Measurements from ENCODE around the gene OR10G2.
"Not testable (repeated sequence)": the region's sequence is repeated elsewhere in the genome, so short reads cannot be mapped to it uniquely, and the experiment has no call there.

OR10G2 gene, protein sequence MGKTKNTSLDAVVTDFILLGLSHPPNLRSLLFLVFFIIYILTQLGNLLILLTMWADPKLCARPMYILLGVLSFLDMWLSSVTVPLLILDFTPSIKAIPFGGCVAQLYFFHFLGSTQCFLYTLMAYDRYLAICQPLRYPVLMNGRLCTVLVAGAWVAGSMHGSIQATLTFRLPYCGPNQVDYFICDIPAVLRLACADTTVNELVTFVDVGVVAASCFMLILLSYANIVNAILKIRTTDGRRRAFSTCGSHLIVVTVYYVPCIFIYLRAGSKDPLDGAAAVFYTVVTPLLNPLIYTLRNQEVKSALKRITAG

GRCh38 chr14:21634840-21635239, at the start of gene OR10G2:
Gene OR10G2 (minus strand): TSS chr14:21634940. CDS start chr14:21634842, 98 bp downstream.
- no peak for DNase-seq (ENCODE audit: low spot score)

- DNase-seq (ENCODE audit: low spot score), result peak; percentile 6
Measured at GRCh38 chr14:21680072-21680471, 45.3 kb upstream of the OR10G2 start.

GRCh38 chr14:21675566-21675965, 40.8 kb upstream of the OR10G2 start:
- no peak for DNase-seq (ENCODE audit: low spot score)

- no peak for DNase-seq (ENCODE audit: low spot score)
Measured at GRCh38 chr14:21673718-21674117, 39.0 kb upstream of the OR10G2 start, which contains the start of gene OR4E1. Gene OR4E1 (minus strand): TSS chr14:21673818. CDS start chr14:21670935, 2,883 bp downstream.

GRCh38 chr14:21672116-21672515, 37.4 kb upstream of the OR10G2 start:
- no peak for DNase-seq (ENCODE audit: low spot score)

DNA sequence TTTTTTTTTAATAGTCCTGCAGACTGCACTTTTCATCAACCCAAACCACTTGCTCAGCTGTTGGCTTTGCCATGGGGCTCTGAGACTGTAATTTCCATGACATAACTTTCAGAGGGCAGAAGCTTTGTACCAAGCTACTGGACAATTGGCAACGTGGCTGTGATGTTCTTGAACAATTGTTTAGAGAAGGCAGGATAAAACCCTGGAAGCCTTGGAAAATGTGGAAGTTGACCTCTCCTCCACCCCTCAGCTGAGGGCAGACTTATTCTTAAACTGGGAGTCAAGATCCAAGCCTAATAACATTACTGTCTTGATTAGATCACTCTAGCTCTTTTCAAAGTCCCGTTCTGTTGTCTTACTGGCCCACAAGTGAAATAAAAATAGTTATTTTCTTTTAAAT, 36.6 kb upstream of the OR10G2 start:
- DNase-seq (ENCODE audit: low spot score), result no peak

DNA sequence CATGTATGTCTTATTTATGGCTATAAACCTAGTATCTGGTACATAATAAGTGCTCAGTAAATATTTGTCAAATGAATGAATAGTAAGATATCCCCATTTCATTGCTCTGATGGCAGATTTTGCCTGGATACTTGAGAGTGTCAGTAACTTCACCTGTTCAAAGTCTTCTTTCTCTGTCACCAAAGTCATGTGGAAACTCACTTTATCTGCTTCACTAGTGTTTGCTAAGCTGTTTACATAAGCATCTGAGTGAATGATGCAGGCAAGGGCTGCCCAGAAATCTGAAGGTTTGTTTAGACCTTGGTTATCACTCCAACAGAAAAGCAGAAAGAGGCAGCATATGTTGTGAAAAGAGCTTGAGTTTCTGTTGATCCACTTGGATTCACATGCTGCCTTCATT, 34.5 kb upstream of the OR10G2 start:
- DNase-seq (ENCODE audit: low spot score), result no peak

DNA sequence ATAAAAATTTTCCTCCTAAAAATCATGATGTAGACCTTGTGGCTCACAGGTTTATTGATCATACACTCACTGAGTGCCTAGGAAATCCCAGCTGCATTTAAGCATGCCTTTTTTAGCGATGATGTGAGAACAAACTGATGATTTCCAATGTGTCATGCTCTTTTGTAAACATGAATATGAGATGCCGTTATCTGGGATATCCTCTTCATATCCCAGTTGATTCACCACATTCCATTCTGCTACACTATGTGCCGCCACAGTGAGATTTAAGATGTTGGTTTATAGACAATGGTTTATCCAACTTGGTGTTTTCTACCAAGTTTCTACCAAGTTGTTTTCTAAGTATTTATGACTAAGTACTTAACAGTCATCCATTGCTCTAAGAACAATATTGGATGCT, 33.6 kb upstream of the OR10G2 start:
- DNase-seq (ENCODE audit: low spot score), result no peak

GRCh38 chr14:21656980-21657379, 22.2 kb upstream of the OR10G2 start:
- DNase-seq (ENCODE audit: low spot score), result no peak

GRCh38 chr14:21654215-21654614, 19.5 kb upstream of the OR10G2 start:
- DNase-seq (ENCODE audit: low spot score), result no peak

DNA sequence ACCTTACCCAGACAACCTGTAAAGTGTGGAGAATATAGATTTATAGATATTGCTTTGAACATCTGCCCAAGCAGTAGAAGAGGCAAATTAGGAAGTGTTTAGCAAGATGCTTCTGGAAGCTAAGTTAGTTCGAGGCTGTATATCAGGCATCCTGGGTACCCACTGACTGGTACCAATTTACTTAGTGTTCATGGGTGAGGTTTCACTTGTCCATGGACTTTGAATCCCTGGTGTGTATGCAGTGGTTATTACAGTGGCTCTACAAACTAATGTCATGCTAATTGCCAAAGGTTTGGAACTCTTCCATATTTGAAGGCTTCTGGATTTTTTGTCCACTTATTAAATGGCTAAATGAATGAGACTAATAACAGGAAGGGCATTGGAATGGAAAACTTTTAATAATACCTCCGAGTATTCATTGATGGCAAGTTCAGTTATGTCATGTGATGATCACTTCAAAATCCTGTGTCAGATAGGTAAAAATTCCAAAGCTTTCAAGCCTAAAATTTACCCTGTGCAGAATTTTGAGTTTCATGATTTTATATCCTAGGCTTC, 18.7 kb upstream of the OR10G2 start, which contains the start of gene OR4E2:
Gene OR4E2, plus strand, starts transcription at position 505 of the 555 bp plus-strand sequence. CDS start 11,248 bp downstream, outside the sequence.
- no peak for DNase-seq (ENCODE audit: low spot score)

- DNase-seq (ENCODE audit: low spot score), result no peak
Measured at GRCh38 chr14:21652209-21652808, 17.6 kb upstream of the OR10G2 start.

- DNase-seq (ENCODE audit: low spot score), result no peak
Measured at GRCh38 chr14:21647380-21647779, 12.6 kb upstream of the OR10G2 start.

- no peak for DNase-seq (ENCODE audit: low spot score)
Measured at GRCh38 chr14:21643407-21643806, 8.7 kb upstream of the OR10G2 start.

- no peak for DNase-seq (ENCODE audit: low spot score)
Measured at GRCh38 chr14:21642683-21643082, 7.9 kb upstream of the OR10G2 start.

GRCh38 chr14:21631084-21631483, 3.7 kb downstream of the OR10G2 start:
- DNase-seq (ENCODE audit: low spot score), result no peak

DNA sequence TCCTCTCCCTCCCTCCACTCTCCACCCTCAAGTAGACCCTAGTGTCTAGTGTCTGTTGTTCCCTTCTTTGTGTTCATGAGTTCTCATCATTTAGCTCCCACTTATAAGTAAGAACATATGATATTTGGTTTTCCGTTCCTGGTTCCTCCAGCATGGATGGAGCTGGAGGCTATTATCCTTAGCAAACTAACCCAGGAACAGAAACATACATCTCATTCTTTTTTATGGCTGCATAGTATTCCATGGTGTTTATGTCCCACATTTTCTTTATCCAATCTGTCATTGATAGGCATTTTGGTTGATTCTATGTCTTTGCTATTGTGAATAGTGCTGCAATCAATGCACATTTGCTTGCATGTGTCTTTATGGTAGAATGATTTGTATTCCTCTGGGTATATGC, 4.2 kb downstream of the OR10G2 start:
- not testable (repeated sequence) for DNase-seq (ENCODE audit: low spot score)

- no peak for DNase-seq (ENCODE audit: low spot score)
Measured at GRCh38 chr14:21626491-21627230, 8.1 kb downstream of the OR10G2 start.

DNA sequence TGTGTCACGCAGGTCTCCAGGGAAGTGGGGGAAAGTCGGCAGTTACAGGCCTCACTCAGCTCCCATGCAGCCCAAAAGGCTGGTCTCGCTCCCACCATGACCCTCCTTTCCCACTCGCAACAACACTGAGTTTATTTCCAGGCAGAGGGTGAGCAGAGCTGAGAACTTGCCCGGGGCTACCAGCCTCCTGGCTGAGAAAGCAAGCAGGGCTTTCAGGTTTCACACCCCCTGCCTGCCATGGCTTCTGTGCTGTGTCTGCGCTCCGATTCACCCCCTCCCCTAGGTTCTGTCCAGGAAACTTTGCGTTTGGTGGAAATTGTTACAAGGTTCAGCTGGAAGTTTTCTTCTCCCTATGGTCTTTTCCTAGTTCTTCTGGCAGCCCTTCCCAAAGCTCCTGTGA, 17.1 kb downstream of the OR10G2 start:
- no peak for DNase-seq (ENCODE audit: low spot score)

DNA sequence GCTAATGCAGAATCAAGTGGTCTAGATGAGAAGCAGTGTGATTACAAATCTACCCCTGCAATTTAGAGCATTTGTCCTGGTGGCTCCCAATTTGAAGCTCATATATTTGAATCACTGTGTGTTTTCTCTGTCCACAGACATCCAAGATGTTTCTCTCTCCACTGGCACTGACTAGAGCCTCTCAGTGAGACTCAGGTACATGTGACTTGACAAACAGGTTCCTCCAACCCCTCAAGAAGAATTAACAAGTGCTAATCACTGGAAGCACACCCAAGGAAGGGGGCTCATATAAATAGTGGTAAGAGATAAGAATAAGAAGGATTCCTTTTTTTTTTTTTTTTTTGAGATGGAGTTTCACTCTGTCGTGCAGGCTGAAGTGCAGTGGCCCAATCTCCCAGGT, 20.5 kb downstream of the OR10G2 start:
- DNase-seq (ENCODE audit: low spot score), result no peak

- DNase-seq (ENCODE audit: low spot score), result no peak
Measured at GRCh38 chr14:21612324-21612723, 22.4 kb downstream of the OR10G2 start.

GRCh38 chr14:21602181-21602580, 32.6 kb downstream of the OR10G2 start:
- DNase-seq (ENCODE audit: low spot score), result not testable (repeated sequence)

DNA sequence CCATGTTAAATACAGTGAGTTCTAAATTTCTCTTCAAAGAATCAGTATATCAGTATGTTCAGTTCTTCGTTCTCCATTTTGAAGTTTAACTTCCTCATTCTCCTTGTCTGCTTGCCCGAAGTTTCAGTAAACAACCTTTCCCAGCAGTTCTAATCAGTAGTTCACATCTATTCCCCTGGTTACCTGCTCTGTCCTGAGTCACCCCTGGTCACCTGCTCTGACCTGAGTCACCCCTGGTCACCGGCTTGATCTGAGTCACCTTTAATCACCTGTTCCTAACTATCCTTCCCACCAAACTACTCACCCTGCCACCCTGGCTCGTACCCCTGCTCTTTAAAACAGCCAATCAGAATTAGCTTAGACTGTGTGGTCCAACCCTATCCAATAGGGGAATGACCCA, 45.4 kb downstream of the OR10G2 start:
- DNase-seq (ENCODE audit: low spot score), result no peak

All from kidney capillary endothelial cell (primary cell).